Astrocyte (in vitro differentiated cells and primary cell): ENCODE measurements around the gene POLE. TPM values are rescaled to one million over a fixed set of nuclear protein-coding genes. Genes with fewer than 3 reads are reported as not detected.
A peak's percentile ranks its signal among the peaks of the same experiment; 100 is the strongest.

ENCODE experiments used
- DNase-seq: peaks from one replicate; pipeline ENCODE4 v3.0.0-alpha.2; 2010; ENCODE audit warnings: low read depth
- FAIRE-seq: peaks from 2 replicates; lab custom pipeline; 2011; peaks lifted over from hg19 to GRCh38; lab: Jason Lieb, UNC
- H2AFZ ChIP-seq: 2 replicates; pipeline ENCODE4 v1.6.0; 2012; ENCODE audit warnings: low read depth, low read length, inconsistent platforms
- H3K27ac ChIP-seq: 2 replicates; pipeline ENCODE4 v1.5.1; 2011; ENCODE audit warnings: low read depth, low read length, inconsistent platforms
- H3K27me3 ChIP-seq: 2 replicates; pipeline ENCODE4 v1.6.0; 2011; ENCODE audit warnings: low read length, inconsistent platforms; ENCODE audit not compliant: insufficient read depth
- H3K36me3 ChIP-seq: 2 replicates; pipeline ENCODE4 v1.5.1; 2011; ENCODE audit warnings: low read length, inconsistent platforms; ENCODE audit not compliant: insufficient read depth
- H3K4me1 ChIP-seq: 2 replicates; pipeline ENCODE4 v1.5.1; 2011; ENCODE audit warnings: low read length, inconsistent platforms; ENCODE audit not compliant: insufficient read depth
- H3K4me2 ChIP-seq: 2 replicates; pipeline ENCODE4 v1.6.0; 2012; ENCODE audit warnings: low read length, inconsistent platforms
- H3K4me3 ChIP-seq: 2 replicates; pipeline ENCODE4 v1.5.1; 2011; ENCODE audit warnings: low read depth, mild to moderate bottlenecking, low read length, inconsistent platforms; ENCODE audit not compliant: insufficient read depth
- H3K79me2 ChIP-seq: 2 replicates; pipeline ENCODE4 v1.6.0; 2012; ENCODE audit warnings: mild to moderate bottlenecking, low read length, inconsistent platforms; ENCODE audit not compliant: insufficient read depth
- H3K9ac ChIP-seq: 2 replicates; pipeline ENCODE4 v1.6.0; 2012; ENCODE audit warnings: mild to moderate bottlenecking, low read length, inconsistent platforms
- H3K9me3 ChIP-seq: 2 replicates; pipeline ENCODE4 v1.5.1; 2012; ENCODE audit warnings: low read depth, mild to moderate bottlenecking, low read length, inconsistent platforms; ENCODE audit not compliant: insufficient read depth
- H4K20me1 ChIP-seq: 2 replicates; pipeline ENCODE4 v1.6.0; 2012; ENCODE audit warnings: low read length, inconsistent platforms; ENCODE audit not compliant: insufficient read depth
- H3K27ac Mint-ChIP-seq: one replicate; pipeline ENCODE4 v1.8.0; 2021; ENCODE audit warnings: mild to moderate bottlenecking, mixed read lengths; ENCODE audit not compliant: unreplicated experiment
- H3K27me3 Mint-ChIP-seq: one replicate; pipeline ENCODE4 v1.8.0; 2021; ENCODE audit warnings: low read depth, mixed read lengths; ENCODE audit not compliant: unreplicated experiment
- H3K36me3 Mint-ChIP-seq: one replicate; pipeline ENCODE4 v1.8.0; 2021; ENCODE audit warnings: low read depth, mixed read lengths; ENCODE audit not compliant: unreplicated experiment
- H3K4me1 Mint-ChIP-seq: one replicate; pipeline ENCODE4 v1.8.0; 2021; ENCODE audit warnings: low read depth, mixed read lengths; ENCODE audit not compliant: unreplicated experiment
- H3K4me3 Mint-ChIP-seq: one replicate; pipeline ENCODE4 v1.8.0; 2021; ENCODE audit warnings: mild to moderate bottlenecking, moderate library complexity, mixed read lengths; ENCODE audit not compliant: unreplicated experiment
- H3K9me3 Mint-ChIP-seq: one replicate; pipeline ENCODE4 v1.8.0; 2021; ENCODE audit warnings: mild to moderate bottlenecking, mixed read lengths; ENCODE audit not compliant: unreplicated experiment
- CTCF ChIP-seq: IDR thresholded peaks from 2 replicates; pipeline ENCODE4 v1.5.1; 2011; ENCODE audit warnings: low read depth, mild to moderate bottlenecking, inconsistent platforms, low read length, moderate library complexity; ENCODE audit not compliant: insufficient read depth
- EZH2 ChIP-seq: IDR thresholded peaks from 2 replicates; pipeline ENCODE4 v1.6.1; 2012; ENCODE audit warnings: mild to moderate bottlenecking, low read length, inconsistent platforms; ENCODE audit not compliant: insufficient read depth
- total RNA-seq: library from RNA; stranded (reverse); gene quantifications from 2 replicates; pipeline ENCODE4 v1.2.1, GENCODE V29; 2021

The POLE gene
- total RNA-seq, 1 donor from 2014 or later = 15.4 TPM

GRCh38 chr12:132619071-132619385 is 68.1 kb downstream of the POLE start:
- TF ChIP-seq EZH2 (no peak), CTCF (no peak)
- Mint-ChIP-seq H3K4me1 (peaks cover 12% of the 10 kb centered on the region), H3K27me3 (peaks cover 41% of the 10 kb centered on the region), H3K4me3 (no peak overlapping the region), H3K27ac (no peak overlapping the region), H3K9me3 (peaks cover 2% of the 10 kb centered on the region), H3K36me3 (peaks cover 1% of the 10 kb centered on the region)
- no peak for FAIRE-seq
- no peak overlapping the region for H3K27ac ChIP-seq
- H3K4me1 ChIP-seq = peaks cover 10% of the 10 kb centered on the region
- H3K4me2 ChIP-seq = no peak overlapping the region
- H4K20me1 ChIP-seq = peaks cover 3% of the 10 kb centered on the region
- no peak overlapping the region for H3K4me3 ChIP-seq
- H3K79me2 ChIP-seq = no peaks in the 10 kb centered on the region
- no peak overlapping the region for H3K9ac ChIP-seq
- DNase-seq = no peak
- H3K36me3 ChIP-seq = no peaks in the 10 kb centered on the region
- H2AFZ ChIP-seq = no peak overlapping the region
- peaks cover 25% of the 10 kb centered on the region for H3K9me3 ChIP-seq
- peaks cover 31% of the 10 kb centered on the region for H3K27me3 ChIP-seq

GRCh38 chr12:132618683-132619043 is 68.5 kb downstream of the POLE start, which contains the start of gene P2RX2:
Gene P2RX2 (plus strand): TSS chr12:132618776. CDS start chr12:132618817, 41 bp downstream.
- H3K36me3 ChIP-seq = no peaks in the 10 kb centered on the region
- H3K79me2 ChIP-seq = no peaks in the 10 kb centered on the region
- H4K20me1 ChIP-seq = peaks cover 3% of the 10 kb centered on the region
- H3K36me3 Mint-ChIP-seq = peaks cover 1% of the 10 kb centered on the region
- H3K27ac Mint-ChIP-seq = peak within 1 kb of the TSS; percentile 41
- peaks cover 10% of the 10 kb centered on the region for H3K4me1 ChIP-seq
- peaks cover 31% of the 10 kb centered on the region for H3K27me3 ChIP-seq
- H3K4me3 ChIP-seq = no peak within 1 kb of the TSS
- H3K4me1 Mint-ChIP-seq = peaks cover 12% of the 10 kb centered on the region
- H3K27ac ChIP-seq = no peak within 1 kb of the TSS
- FAIRE-seq (no peak), DNase-seq (no peak)
- peaks cover 2% of the 10 kb centered on the region for H3K9me3 Mint-ChIP-seq
- H3K27me3 Mint-ChIP-seq = peaks cover 41% of the 10 kb centered on the region
- peak within 1 kb of the TSS; percentile 80 for H3K4me3 Mint-ChIP-seq
- no peak for TF ChIP-seq EZH2
- no peak for TF ChIP-seq CTCF
- H3K4me2 ChIP-seq = no peak within 1 kb of the TSS
- peaks cover 25% of the 10 kb centered on the region for H3K9me3 ChIP-seq
- no peak within 1 kb of the TSS for H3K9ac ChIP-seq
- H2AFZ ChIP-seq = no peak within 1 kb of the TSS

GRCh38 chr12:132617822-132618682 is 69.1 kb downstream of the POLE start:
- H4K20me1 ChIP-seq = peaks cover 3% of the 10 kb centered on the region
- H3K36me3 Mint-ChIP-seq = no peaks in the 10 kb centered on the region
- peaks cover 31% of the 10 kb centered on the region for H3K27me3 ChIP-seq
- H3K4me3 ChIP-seq = no peak overlapping the region
- peak overlapping the region; percentile 80 for H3K4me3 Mint-ChIP-seq
- no peak overlapping the region for H3K4me2 ChIP-seq
- DNase-seq (no peak), FAIRE-seq (no peak)
- H3K79me2 ChIP-seq = no peaks in the 10 kb centered on the region
- TF ChIP-seq CTCF (no peak), EZH2 (peak; percentile 93)
- H3K27me3 Mint-ChIP-seq = peaks cover 44% of the 10 kb centered on the region
- no peak overlapping the region for H3K27ac ChIP-seq
- peaks cover 2% of the 10 kb centered on the region for H3K9me3 Mint-ChIP-seq
- H3K9ac ChIP-seq = no peak overlapping the region
- H3K9me3 ChIP-seq = peaks cover 25% of the 10 kb centered on the region
- peaks cover 9% of the 10 kb centered on the region for H3K4me1 Mint-ChIP-seq
- no peaks in the 10 kb centered on the region for H3K36me3 ChIP-seq
- H2AFZ ChIP-seq = no peak overlapping the region
- H3K27ac Mint-ChIP-seq = peak overlapping the region; percentile 41
- peaks cover 8% of the 10 kb centered on the region for H3K4me1 ChIP-seq
